Measurements from ENCODE around the gene CDKN2A. TPM values are rescaled to one million over a fixed set of nuclear protein-coding genes. Genes with fewer than 3 reads are reported as not detected.

CDKN2A gene
- total RNA-seq, 1 donor from 2014 or later, result 47.7 TPM

DNA sequence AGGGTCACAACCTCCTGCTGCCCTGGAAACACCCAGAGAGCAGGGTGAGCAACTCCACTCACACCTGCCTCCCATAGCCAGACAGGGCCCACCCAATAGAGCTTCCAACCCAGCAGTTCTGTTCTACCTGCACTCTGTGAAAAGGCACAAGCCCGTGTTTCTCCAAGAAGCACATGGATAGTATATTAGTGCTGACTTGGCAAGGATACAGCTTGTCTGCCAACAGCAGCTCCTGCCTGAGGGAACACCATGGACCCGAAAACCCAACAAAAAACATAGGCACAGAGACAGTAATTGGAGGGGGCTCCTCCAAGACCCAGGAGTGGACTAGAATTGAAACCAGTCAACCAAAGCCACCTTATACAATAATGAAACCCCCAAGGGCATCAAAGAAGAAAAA is 48.6 kb downstream of the CDKN2A start:
- TF ChIP-seq, protein P1, sequence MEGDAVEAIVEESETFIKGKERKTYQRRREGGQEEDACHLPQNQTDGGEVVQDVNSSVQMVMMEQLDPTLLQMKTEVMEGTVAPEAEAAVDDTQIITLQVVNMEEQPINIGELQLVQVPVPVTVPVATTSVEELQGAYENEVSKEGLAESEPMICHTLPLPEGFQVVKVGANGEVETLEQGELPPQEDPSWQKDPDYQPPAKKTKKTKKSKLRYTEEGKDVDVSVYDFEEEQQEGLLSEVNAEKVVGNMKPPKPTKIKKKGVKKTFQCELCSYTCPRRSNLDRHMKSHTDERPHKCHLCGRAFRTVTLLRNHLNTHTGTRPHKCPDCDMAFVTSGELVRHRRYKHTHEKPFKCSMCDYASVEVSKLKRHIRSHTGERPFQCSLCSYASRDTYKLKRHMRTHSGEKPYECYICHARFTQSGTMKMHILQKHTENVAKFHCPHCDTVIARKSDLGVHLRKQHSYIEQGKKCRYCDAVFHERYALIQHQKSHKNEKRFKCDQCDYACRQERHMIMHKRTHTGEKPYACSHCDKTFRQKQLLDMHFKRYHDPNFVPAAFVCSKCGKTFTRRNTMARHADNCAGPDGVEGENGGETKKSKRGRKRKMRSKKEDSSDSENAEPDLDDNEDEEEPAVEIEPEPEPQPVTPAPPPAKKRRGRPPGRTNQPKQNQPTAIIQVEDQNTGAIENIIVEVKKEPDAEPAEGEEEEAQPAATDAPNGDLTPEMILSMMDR (conservative IDR thresholded peaks at IDR 0.05; ENCODE audit: low read depth, low read length), result no peak
- H3K4me3 ChIP-seq (ENCODE audit: low read depth, low read length), result no peak overlapping the region
- DNase-seq (ENCODE audit: low read depth), result no peak

DNA sequence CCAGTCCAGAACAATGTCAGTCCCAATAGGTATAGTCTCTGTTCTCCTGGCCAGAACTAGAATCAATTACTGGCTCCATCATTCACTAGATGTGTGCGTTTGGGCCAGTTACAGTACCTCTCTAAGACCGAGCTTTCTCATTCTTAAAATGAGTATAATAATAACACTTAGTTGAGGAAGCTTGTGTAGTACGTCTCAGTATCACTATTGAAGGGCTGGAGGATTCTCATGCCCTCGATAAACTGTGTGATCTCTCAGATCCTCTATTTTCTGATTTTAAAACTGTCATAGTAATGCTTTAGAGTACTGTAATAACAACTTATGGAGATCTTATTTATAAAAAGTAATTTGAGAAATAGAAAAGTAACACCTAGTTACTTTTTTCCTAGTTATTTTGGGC is 50.7 kb downstream of the CDKN2A start:
- TF ChIP-seq, protein P1 (conservative IDR thresholded peaks at IDR 0.05; ENCODE audit: low read depth, low read length), result no peak
- DNase-seq (ENCODE audit: low read depth), result no peak
- H3K4me3 ChIP-seq (ENCODE audit: low read depth, low read length), result no peak overlapping the region

DNA sequence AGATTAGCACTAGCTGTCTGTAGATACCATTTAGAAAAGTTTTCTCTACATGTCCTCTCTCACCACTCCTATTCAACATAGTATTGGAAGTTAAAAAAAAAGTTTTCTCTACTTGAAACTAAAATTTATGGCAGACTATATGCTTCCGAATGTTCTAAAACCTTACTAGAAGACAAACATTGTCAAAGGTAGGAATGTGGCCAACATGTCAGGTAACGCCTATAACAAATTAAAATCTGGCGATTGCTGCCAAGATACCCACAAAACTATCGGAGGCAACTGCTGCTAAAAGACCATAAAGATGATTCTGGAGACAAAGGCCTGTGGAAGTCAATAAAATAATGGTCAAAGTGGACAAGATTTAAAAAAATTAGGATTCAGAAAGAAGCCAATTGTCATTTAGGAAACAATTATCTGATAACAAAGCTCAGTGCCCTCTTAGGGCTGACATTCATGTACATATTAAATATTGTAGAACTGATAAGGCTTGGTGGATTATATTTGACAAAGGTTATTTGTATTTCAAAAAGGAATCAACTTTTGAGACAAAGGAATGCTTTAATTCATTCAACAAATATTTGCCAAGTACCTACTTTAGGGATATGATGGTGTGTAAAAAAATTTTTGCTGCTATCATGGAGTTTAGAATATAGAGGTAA is 52.7 kb downstream of the CDKN2A start:
- H3K4me3 ChIP-seq (ENCODE audit: low read depth, low read length), result no peak overlapping the region
- TF ChIP-seq, protein P1 (conservative IDR thresholded peaks at IDR 0.05; ENCODE audit: low read depth, low read length), result no peak
- no peak for DNase-seq (ENCODE audit: low read depth)

DNA sequence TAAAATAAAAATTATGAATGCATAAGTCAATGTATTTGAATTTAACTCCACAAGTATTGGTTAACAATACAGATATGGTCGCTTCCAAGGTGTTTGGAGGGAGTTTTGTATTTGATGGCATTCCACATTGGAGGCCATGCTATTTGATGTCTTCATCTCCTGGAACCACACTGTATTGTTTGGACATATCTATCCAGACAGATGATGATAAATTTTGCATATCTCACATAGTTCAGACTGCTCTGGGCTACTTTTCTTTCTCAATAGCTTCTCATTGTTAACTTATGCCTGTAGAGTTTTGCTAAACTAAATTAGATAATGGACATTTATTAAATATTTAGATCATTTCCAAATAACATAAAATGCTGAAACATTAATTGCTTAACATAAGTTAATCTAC is 58.0 kb downstream of the CDKN2A start:
- TF ChIP-seq, protein P1 (conservative IDR thresholded peaks at IDR 0.05; ENCODE audit: low read depth, low read length), result no peak
- no peak for DNase-seq (ENCODE audit: low read depth)
- no peak overlapping the region for H3K4me3 ChIP-seq (ENCODE audit: low read depth, low read length)

DNA sequence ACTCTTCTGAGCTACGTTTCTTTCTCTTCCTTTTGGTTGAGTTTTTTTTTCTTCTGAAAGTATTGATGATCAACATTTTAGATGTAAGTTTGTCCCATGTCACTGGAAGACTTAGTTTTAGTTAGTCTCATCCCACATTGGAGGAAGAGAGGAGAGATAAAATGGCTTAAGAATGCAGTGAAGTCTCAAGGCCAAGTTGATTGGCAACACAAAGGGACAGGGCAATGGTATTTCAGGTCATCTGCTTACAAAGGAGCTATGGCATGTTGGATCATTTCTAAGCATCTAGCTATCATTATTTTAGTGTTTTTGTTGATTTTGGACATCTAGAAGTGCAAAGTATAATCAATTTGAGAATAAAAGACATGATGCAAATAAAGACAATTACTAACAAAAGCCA is 58.6 kb downstream of the CDKN2A start:
- H3K4me3 ChIP-seq (ENCODE audit: low read depth, low read length), result no peak overlapping the region
- DNase-seq (ENCODE audit: low read depth), result no peak
- TF ChIP-seq, protein P1 (conservative IDR thresholded peaks at IDR 0.05; ENCODE audit: low read depth, low read length), result no peak

DNA sequence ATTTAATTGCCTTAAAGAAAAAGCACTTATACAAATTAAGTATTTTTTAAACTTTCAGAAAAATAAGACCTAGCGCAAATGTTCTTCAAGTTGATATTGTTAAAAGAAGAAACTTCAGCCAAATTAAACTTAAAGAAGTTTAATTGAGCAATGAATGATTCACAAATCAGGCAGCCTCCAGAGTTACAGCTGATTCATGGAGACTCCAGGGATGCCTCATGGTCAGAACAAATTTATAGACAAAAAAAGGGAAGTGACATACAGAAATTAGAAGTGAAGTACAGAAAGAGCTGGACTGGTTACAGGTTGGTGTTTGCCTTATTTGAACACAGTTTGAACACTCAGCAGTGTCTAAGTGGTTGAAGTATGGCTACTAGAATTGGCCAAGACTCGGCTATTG is 60.3 kb downstream of the CDKN2A start:
- TF ChIP-seq, protein P1 (conservative IDR thresholded peaks at IDR 0.05; ENCODE audit: low read depth, low read length), result no peak
- no peak overlapping the region for H3K4me3 ChIP-seq (ENCODE audit: low read depth, low read length)
- DNase-seq (ENCODE audit: low read depth), result no peak

DNA sequence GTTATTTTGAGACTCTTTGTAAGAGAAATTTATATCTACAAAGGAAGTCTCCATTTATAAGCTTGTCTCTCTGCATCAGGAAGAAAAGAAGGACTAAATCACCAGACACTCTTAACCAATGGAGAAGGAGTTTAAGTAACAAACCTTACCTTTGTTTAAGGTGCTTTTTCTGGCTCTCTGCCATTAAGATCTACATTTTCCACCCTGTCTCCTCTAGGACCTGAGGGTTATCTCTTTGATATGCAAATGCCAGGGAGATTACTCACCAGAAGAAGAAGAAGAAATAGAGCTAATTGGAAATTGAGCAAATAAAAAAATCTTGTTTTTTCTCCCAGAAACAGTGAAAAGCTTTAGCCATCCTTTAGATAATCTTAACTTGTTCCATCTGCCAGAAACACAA is 60.9 kb downstream of the CDKN2A start:
- TF ChIP-seq, protein P1 (conservative IDR thresholded peaks at IDR 0.05; ENCODE audit: low read depth, low read length), result no peak
- DNase-seq (ENCODE audit: low read depth), result no peak
- H3K4me3 ChIP-seq (ENCODE audit: low read depth, low read length), result no peak overlapping the region

Data from epithelial cell of proximal tubule (primary cell).